ENCODE data around the gene BMI1. TPM values are rescaled to one million over a fixed set of nuclear protein-coding genes. Genes with fewer than 3 reads are reported as not detected.

Gene BMI1
- total RNA-seq, 1 experiment from 2014 or later = 124 TPM

- Histone ChIP-seq H3K79me2 (ENCODE audit: low read length) (peaks cover 27% of the 10 kb centered on the region), H3K36me3 (ENCODE audit: low read depth, low read length) (peaks cover 38% of the 10 kb centered on the region), H3K4me2 (ENCODE audit: low read length) (no peak overlapping the region), H4K20me1 (ENCODE audit: low read length) (no peaks in the 10 kb centered on the region), H2AFZ (ENCODE audit: low read length) (no peak overlapping the region), H3K9me2 (replicated peaks; ENCODE audit: low read length) (no peaks in the 10 kb centered on the region), H3K4me3 (ENCODE audit: low read length) (no peak overlapping the region), H3K9me3 (ENCODE audit: low read length) (no peaks in the 10 kb centered on the region), H3K4me1 (ENCODE audit: insufficient read depth, low read length) (peaks cover 11% of the 10 kb centered on the region), H3F3A (ENCODE audit: low read length, unreplicated experiment) (peaks cover 3% of the 10 kb centered on the region), H3K27me3 (ENCODE audit: low read length) (no peaks in the 10 kb centered on the region), H3K27ac (ENCODE audit: low read length) (no peak overlapping the region), H3K9ac (ENCODE audit: low read length) (no peak overlapping the region)
- BruUV-seq (replicated peaks) = no TSS peak
- ChIA-PET CTCF (no interaction called here), POLR2A (ENCODE audit: unreplicated experiment) (no interaction called here)
- ATAC-seq (no peak), DNase-seq (no peak)
- intact Hi-C loops (cut with micrococcal nuclease) = no loop called here
- TF ChIP-seq EZH2 (IDR thresholded peaks at IDR 0.05; ENCODE audit: low read length, unreplicated experiment) = no peak
- no peak for TF ChIP-seq EZH2phosphoT487 (IDR thresholded peaks at IDR 0.05; ENCODE audit: borderline replicate concordance, low read length)
- TF ChIP-seq CTCF (conservative IDR thresholded peaks at IDR 0.05; ENCODE audit: low read depth, low read length) = no peak
These were observed 11.3 kb downstream of the BMI1 start for GRCh38 chr10:22332116-22332692.

DNA sequence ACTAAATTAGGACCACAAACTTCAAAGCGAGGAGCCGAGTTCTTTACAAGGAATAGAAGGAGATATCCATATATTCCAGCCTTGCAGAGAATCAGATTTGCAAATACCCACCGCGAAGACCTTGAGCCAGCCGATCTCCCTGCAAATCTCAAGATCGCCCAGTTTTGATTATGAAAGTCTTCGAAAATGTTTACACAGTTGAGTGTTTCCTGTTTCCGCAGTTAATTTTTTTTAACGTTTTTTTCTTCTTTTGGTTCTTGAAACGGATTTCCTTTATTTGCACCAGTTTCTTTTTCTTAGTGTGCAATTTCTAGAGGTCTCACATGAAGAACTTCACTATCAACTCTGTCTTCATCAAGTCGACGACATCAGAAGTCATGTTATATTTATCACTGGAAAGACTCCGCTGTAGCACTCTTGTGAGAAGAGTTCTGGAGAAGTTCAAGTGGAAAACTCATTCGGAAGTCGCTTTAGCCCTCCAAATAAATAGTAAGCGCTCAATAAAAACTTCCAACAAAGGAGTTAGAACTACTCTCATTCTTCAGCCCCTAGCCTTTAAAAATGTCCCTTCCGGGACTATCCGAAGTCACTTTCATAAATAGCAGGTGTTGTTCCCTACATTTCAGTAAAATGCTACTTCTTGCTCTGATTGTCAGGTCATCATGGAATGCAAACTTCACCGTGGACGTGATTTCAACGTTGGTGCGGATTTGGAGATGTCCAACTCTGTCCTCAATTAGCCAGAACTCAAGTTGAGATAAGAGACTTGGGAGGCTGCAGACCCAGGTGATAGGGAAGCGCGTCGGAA lies 12.5 kb downstream of the BMI1 start:
- TF ChIP-seq EZH2 (IDR thresholded peaks at IDR 0.05; ENCODE audit: low read length, unreplicated experiment) = no peak
- TF ChIP-seq CTCF (conservative IDR thresholded peaks at IDR 0.05; ENCODE audit: low read depth, low read length) = no peak
- no peak for TF ChIP-seq EZH2phosphoT487 (IDR thresholded peaks at IDR 0.05; ENCODE audit: borderline replicate concordance, low read length)
- CTCF ChIA-PET = no interaction called here
- Histone ChIP-seq H3K9me2 (replicated peaks; ENCODE audit: low read length) (no peaks in the 10 kb centered on the region), H3K9ac (ENCODE audit: low read length) (no peak overlapping the region), H3K36me3 (ENCODE audit: low read depth, low read length) (peaks cover 28% of the 10 kb centered on the region), H3K27me3 (ENCODE audit: low read length) (no peaks in the 10 kb centered on the region), H3K9me3 (ENCODE audit: low read length) (no peaks in the 10 kb centered on the region), H2AFZ (ENCODE audit: low read length) (no peak overlapping the region), H3F3A (ENCODE audit: low read length, unreplicated experiment) (peaks cover 3% of the 10 kb centered on the region), H3K79me2 (ENCODE audit: low read length) (peaks cover 17% of the 10 kb centered on the region), H3K4me2 (ENCODE audit: low read length) (no peak overlapping the region), H4K20me1 (ENCODE audit: low read length) (no peaks in the 10 kb centered on the region), H3K4me3 (ENCODE audit: low read length) (no peak overlapping the region), H3K27ac (ENCODE audit: low read length) (no peak overlapping the region), H3K4me1 (ENCODE audit: insufficient read depth, low read length) (peaks cover 7% of the 10 kb centered on the region; the same call in 1 of the 2 replicates)
- intact Hi-C loops (cut with micrococcal nuclease) = no loop called here
- POLR2A ChIA-PET (ENCODE audit: unreplicated experiment) = no interaction called here
- DNase-seq = no peak
- no TSS peak for BruUV-seq (replicated peaks)
- no peak for ATAC-seq

DNA sequence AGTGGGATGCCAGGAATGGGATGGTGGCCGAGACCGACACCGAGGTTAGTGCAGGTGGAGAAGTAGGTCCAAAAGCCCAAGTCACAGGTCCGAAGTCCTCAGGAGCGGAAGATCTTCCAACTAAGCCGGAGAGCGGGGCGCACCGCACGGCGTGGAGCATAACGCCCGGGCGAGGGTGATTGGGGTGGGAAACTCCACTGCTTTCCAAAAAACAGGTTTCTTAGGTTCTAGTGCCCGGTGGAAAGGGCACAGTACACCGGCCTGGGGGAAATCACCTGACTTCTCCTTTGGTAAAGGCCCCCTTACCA lies 13.0 kb downstream of the BMI1 start:
- H3K27ac ChIP-seq (ENCODE audit: low read length) = no peak overlapping the region
- ATAC-seq (no peak), DNase-seq (no peak)
- no peak overlapping the region for H3K4me2 ChIP-seq (ENCODE audit: low read length)
- H3K27me3 ChIP-seq (ENCODE audit: low read length) = no peaks in the 10 kb centered on the region
- no peak overlapping the region for H3K9ac ChIP-seq (ENCODE audit: low read length)
- no peak overlapping the region for H2AFZ ChIP-seq (ENCODE audit: low read length)
- peaks cover 10% of the 10 kb centered on the region; the same call in 1 of the 2 replicates for H3K4me1 ChIP-seq (ENCODE audit: insufficient read depth, low read length)
- H3K36me3 ChIP-seq (ENCODE audit: low read depth, low read length) = peaks cover 22% of the 10 kb centered on the region
- no peaks in the 10 kb centered on the region for H3K9me2 ChIP-seq (replicated peaks; ENCODE audit: low read length)
- ChIA-PET CTCF (no interaction called here), POLR2A (ENCODE audit: unreplicated experiment) (no interaction called here)
- peaks cover 12% of the 10 kb centered on the region for H3K79me2 ChIP-seq (ENCODE audit: low read length)
- TF ChIP-seq CTCF (conservative IDR thresholded peaks at IDR 0.05; ENCODE audit: low read depth, low read length) (no peak), EZH2 (IDR thresholded peaks at IDR 0.05; ENCODE audit: low read length, unreplicated experiment) (no peak), EZH2phosphoT487 (IDR thresholded peaks at IDR 0.05; ENCODE audit: borderline replicate concordance, low read length) (no peak)
- H4K20me1 ChIP-seq (ENCODE audit: low read length) = no peaks in the 10 kb centered on the region
- peaks cover 3% of the 10 kb centered on the region for H3F3A ChIP-seq (ENCODE audit: low read length, unreplicated experiment)
- H3K4me3 ChIP-seq (ENCODE audit: low read length) = no peak overlapping the region
- BruUV-seq (replicated peaks) = no TSS peak
- no peaks in the 10 kb centered on the region for H3K9me3 ChIP-seq (ENCODE audit: low read length)
- intact Hi-C loops (cut with micrococcal nuclease) = no loop called here

Measured in PC-3 (cell line).